Cerebellar nuclear complex (tissue), 1 donor: ENCODE results near the gene DNAH10.

Experiments
- DNase-seq, 2 experiments: peaks; one replicate each; lab custom pipeline; 2025; lab: John Stamatoyannopoulos, UW

Gene DNAH10

DNA sequence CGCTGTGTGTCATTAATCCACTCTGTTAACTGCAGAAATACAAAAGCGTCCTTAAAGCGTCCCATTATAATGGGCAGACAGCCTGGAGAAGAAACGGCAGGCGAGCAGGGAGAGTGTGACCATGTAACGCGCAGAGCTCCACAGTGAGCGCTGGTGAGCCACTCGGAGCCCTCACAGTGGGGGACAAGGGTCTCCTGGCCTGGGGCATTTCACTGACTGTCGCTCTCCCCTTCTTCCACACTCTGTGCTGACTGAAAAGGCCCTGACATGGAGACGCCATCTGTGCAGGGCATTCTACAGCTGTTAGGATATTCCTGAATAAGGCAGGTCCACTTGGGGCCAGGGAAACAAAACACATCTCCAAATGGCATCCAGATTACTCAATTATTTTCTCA lies 186.3 kb downstream of the DNAH10 start:
- no peak for DNase-seq

- no peak for DNase-seq
These were observed 187.0 kb downstream of the DNAH10 start for GRCh38 chr12:123948796-123949769.

DNA sequence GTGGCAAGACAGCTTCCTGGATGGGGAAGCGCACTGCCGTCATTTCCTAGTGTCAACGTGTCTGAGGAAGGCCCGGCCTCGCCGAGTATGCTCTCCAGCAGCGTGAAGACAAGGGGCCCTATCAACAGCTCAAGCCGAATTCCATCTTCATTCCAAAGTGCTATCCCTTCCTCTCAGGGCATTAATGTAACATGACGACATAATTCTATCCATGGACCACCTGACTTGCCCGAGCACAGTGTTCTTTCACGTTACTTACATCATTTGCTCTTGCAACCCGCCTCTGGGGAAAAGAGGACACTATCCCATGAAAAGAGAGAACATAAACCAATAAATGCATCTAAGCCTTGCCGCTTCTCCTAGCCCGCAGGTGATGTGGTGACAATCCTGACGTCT lies 187.7 kb downstream of the DNAH10 start:
- no peak for DNase-seq

DNA sequence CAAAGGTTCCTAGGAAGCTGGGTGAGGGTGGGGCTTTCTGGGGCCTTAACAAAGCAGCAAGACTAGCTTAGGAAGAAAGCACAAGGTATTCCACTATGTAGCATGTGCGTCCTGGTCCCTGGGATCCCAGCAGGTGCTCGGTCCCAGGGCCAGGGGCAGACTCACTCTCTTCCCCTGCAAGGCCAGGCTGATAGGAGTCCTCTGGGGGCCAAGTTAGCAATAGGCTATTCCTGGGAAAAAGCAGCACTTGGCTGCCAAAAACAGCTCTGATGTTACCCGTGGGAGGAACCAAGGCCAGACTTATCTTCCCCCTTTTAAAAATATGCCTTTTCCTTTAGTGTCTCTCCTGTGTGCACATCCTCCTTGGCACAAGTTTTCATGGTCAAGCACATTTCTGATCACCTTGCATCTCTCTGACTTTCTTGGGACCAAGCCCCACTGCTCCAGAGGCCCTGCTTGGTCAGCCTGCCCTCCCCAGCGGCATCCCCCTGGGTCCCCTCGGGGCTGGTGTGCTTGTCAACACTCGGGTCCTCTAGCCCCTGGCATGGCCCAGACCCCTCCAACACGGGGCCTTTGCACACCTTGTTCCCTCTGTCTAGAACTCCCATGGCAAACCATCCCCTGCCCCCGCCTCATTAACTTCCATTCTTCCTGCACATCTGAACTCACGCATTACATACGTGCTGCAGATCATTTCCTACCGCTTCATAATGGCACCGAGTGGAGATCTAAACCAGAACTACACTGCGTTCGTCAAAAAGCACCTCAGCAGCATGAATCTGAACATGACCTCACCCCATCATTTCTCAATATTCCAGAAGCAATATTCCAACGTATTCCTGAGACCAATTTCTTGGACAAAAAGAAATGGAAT lies 188.6 kb downstream of the DNAH10 start:
- DNase-seq = no peak

DNA sequence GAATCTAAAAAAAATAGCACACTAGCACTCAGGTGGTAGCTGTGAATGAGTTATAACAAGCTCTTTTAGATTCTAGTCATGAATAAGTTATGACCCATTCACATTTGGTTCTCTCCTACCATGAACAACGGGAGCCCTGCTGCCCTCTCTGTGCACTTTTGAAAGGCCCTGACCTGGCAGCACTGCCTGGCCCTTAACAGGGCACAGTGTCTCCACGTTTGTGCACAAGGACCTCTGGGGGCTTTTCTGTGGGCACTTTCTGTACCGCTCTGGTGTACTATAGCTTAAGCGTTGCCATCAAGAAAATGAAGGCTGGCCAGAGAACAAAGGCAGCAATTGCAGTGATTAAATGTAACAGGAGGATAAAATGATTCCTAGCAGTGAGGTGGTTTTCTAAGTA lies 189.4 kb downstream of the DNAH10 start:
- no peak for DNase-seq

- DNase-seq = no peak
These were observed 189.9 kb downstream of the DNAH10 start for GRCh38 chr12:123952037-123952436.

DNA sequence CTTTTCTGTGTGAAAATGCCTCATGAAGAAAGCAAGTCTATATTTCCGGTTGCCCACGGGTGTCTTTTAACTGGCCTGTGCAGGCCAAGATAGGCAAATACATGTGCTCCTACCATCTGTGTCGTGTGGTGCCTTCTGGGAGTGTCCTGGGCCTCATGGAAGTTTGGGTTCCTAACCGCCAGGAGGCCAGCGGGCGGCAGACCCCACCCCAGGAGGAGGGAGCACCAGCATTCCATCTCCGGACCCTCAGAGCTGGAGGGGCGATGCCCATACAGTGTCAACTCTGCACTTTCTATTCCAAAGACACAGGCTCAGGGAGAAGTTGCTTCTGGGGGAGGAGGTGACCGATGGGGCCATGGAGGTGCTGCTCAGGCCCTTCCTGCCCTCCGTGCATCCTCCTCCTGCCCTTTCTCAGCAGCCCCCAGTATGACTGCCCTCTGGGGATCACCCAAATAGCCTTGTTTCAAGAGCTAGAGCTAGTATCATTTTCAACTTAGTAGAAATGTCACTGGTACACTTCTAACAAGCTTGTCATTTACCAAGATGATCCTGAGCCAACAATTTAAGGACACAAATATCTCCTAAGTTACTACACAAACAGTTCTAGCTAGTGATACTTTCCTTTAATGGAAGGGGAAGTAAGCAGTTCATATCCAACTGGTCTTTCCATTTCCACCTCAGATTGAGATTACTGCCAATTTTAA lies 192.7 kb downstream of the DNAH10 start:
- DNase-seq = no peak

DNA sequence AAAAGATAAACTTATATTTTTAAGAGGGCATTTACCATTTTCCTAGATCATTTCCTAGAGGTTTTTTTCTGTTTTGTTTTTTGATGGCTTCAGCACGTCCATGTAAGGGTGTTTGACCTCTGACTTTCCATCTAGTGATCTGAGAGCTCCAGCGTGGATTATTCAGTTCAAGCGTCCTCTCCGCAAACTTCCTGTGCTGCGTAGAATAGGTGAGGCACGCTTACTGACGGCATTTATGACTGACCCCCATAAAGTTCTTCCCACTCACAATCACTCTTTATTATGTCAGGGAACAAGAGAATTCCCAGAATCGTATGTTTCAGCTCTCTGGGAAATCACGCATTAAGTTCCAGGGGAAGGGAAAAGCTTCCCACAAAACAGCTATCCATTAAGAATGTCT lies 194.1 kb downstream of the DNAH10 start:
- no peak for DNase-seq

DNA sequence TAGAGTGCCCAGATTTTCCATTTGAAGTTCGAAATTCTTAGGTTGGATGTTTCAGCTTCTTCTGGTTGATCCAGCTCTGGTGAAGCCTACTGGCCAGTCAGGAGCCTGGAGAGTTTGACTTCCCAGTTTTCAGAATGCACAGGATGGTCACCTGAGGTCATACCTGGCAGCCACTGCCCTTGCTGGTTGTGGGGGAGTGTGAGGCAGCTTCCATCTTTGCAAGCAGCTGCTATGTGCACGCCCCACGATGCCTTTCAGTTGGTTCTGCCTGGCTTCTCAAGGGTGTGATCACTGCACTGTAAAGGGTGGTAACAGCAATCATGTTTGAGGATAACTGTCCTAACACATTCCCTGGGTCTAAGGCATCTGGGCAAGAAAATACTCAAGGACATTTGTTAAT lies 195.1 kb downstream of the DNAH10 start:
- no peak for DNase-seq

DNA sequence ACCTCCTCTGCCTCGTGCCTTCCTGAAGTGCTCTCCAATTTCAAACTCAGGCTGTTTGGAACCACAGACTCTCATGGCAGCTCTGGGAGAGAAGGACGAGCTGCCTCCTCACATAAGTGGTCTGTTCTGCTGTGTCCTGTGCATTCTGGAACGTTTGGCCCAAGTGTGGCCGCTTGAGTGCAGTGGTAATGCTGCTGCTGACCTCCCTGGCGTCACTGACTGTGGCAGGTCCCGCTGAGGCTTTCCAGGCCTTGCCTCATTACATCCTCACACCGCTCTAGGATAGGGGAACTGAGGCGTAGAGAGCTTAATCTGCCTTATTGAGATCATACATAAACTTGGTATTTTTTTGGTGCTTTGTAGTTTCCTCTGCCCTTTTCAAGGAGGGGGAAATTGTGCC lies 196.4 kb downstream of the DNAH10 start:
- no peak for DNase-seq

- DNase-seq = no peak
These were observed 196.8 kb downstream of the DNAH10 start for GRCh38 chr12:123958876-123959275.

DNA sequence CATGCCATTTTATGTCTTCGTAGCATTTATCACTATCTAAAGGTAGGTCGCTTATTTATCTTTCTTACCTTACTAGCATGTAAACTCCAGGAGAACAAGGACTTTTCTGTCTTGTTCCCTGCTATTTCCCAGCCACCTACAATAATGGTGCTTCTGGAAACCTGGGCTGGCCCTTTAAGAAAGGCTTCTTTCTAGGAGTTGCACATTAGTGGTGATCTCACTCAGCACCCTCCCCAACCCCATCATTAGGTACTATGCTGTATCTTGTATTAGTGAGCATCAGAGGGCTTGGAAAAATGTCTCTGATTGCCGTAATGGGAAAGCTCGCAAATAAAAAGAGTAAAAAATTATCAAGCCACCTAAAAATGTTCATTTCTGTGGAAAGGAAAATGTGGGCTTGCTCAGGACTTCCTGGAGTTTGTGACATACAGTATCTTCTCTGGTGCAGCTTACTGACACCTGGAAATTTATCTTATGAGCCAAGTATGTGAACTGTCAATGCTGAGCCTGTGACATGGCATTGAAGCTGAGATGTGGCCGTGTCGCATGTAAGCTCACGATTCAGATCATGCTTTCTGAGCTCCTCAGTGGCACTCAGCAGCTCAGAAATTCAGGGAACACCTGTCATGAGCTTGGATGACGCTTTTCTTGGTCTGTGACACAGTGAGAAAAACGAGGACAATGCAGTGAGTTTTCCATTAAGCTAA lies 198.1 kb downstream of the DNAH10 start:
- DNase-seq = no peak

GRCh38 chr12:123960856-123961255 lies 198.8 kb downstream of the DNAH10 start:
- DNase-seq = no peak

- DNase-seq = no peak
These were observed 199.7 kb downstream of the DNAH10 start for GRCh38 chr12:123961585-123962345.

GRCh38 chr12:123962513-123962912 lies 200.4 kb downstream of the DNAH10 start:
- DNase-seq = no peak

- no peak for DNase-seq
These were observed 201.7 kb downstream of the DNAH10 start for GRCh38 chr12:123963821-123964220.

- DNase-seq = no peak
These were observed 203.3 kb downstream of the DNAH10 start for GRCh38 chr12:123965382-123965781.

DNA sequence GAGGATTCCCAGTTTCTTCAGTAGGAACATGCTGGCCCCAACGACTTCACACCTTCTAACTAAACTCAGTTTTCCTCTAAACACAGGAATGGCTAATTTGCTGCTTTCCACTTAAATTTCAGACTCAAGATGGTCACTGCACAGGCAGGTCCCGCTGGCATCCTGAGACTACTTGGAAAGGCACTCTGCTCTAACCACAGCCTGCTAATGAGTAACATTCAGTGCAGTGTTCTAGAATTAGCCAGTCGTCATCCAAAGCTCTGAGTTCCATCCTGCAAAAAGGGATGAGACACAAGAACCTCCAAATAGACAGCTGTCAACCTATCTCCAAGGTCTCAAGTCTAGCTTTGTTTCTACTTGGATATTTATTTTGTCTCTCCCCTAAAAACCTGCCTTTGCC lies 204.5 kb downstream of the DNAH10 start:
- no peak for DNase-seq

DNA sequence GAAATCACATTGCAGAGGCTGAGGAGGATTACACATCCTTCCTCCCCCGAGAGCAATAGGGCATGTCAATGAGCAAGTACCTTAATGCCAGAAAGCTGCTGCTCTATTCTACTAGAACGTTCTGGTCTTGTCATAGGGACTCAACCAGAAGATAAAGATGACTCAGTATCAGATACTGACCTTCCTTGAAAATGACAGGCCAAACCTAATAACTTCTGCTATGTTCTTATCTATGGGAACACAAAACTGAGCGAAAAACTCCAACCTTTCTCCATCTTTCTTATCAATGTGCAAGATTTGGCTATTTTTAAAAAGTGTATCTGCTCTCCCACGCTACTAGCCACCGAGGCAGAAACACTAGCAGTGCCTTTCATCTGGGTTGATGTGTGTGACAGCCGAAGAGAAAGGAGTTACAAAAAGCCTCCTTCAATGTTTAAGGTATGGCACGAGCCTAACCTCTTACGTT lies 205.1 kb downstream of the DNAH10 start:
- no peak for DNase-seq

DNA sequence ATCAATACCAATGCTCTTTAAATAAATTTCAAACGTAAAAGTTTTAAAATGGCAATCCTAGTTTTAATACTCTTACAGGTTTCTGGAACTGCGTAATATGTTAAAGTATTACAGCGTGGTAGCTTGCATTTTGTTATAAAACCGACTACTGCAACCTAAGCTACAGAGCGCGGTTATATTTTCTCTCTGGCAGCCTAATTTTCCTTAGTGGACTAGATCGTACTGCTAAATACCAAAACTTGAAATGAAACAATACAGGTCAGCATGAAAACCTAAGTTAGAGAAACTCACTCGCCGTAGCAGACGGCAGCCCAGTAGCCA lies 209.3 kb downstream of the DNAH10 start:
- no peak for DNase-seq
